Duodenal mucosa (tissue), 2 donors: ENCODE results near the gene ZNF587B.
A peak's percentile ranks its signal among the peaks of the same experiment; 100 is the strongest.
"Not testable (repeated sequence)": the region's sequence is repeated elsewhere in the genome, so short reads cannot be mapped to it uniquely, and the experiment has no call there.

ENCODE experiments used
- H3K27ac ChIP-seq: one replicate; pipeline ENCODE4 v1.7.0; 2013; ENCODE audit warnings: low read depth, low read length
- H3K27me3 ChIP-seq, 2 donors: one replicate each; pipeline ENCODE4 v1.7.0; 2013; ENCODE audit warnings: low read length in 2 of 2, control low read depth in 1 of 2; ENCODE audit not compliant: insufficient read depth in 2 of 2, control insufficient read depth in 1 of 2
- H3K36me3 ChIP-seq, 2 donors: one replicate each; pipeline ENCODE4 v1.7.0; 2013; ENCODE audit warnings: low read length in 2 of 2, control low read depth in 1 of 2; ENCODE audit not compliant: insufficient read depth in 2 of 2, control insufficient read depth in 1 of 2
- H3K4me1 ChIP-seq, 2 donors: one replicate each; pipeline ENCODE4 v1.7.0; 2013; ENCODE audit warnings: low read length in 2 of 2, control low read depth in 1 of 2; ENCODE audit not compliant: insufficient read depth in 2 of 2, control insufficient read depth in 1 of 2
- H3K4me3 ChIP-seq, 2 donors: one replicate each; pipeline ENCODE4 v1.7.0; 2013; ENCODE audit warnings: low read length in 2 of 2, low read depth in 1 of 2
- H3K9ac ChIP-seq, 2 donors: one replicate each; pipeline ENCODE4 v1.7.0; 2013; ENCODE audit warnings: low read length in 2 of 2, low read depth in 1 of 2
- H3K9me3 ChIP-seq, 2 donors: one replicate each; pipeline ENCODE4 v1.7.0; 2013; ENCODE audit warnings: low read length in 2 of 2, control low read depth in 1 of 2; ENCODE audit not compliant: control insufficient read depth in 1 of 2

The ZNF587B gene

DNA sequence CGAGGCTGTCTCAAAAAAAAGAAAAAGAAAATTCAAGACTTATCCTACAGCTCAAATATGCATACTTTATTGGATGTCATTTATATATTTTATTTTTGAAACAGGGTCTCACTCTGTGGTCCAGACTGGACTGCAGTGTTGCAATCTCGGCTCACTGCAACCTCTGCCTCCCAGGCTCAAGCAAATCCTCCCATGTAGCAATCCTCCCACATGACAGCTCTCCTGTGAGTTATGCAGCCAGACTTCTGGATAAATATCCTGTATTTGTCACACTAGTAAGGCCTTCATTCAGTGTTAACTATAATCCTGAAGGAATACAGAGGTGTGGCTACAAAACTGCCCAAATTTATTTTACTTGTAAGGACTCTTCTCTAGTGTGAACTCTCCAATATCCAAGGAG is 22.6 kb upstream of the ZNF587B start:
- Histone ChIP-seq H3K27ac (no peak overlapping the region), H3K4me1 (peaks cover 9 to 22% of the 10 kb centered on the region in 2 donors), H3K27me3 (no peaks in the 10 kb centered on the region), H3K4me3 (no peak overlapping the region), H3K9ac (no peak overlapping the region), H3K36me3 (peaks cover 8 to 36% of the 10 kb centered on the region in 2 donors), H3K9me3 (no peaks in the 10 kb centered on the region)

DNA sequence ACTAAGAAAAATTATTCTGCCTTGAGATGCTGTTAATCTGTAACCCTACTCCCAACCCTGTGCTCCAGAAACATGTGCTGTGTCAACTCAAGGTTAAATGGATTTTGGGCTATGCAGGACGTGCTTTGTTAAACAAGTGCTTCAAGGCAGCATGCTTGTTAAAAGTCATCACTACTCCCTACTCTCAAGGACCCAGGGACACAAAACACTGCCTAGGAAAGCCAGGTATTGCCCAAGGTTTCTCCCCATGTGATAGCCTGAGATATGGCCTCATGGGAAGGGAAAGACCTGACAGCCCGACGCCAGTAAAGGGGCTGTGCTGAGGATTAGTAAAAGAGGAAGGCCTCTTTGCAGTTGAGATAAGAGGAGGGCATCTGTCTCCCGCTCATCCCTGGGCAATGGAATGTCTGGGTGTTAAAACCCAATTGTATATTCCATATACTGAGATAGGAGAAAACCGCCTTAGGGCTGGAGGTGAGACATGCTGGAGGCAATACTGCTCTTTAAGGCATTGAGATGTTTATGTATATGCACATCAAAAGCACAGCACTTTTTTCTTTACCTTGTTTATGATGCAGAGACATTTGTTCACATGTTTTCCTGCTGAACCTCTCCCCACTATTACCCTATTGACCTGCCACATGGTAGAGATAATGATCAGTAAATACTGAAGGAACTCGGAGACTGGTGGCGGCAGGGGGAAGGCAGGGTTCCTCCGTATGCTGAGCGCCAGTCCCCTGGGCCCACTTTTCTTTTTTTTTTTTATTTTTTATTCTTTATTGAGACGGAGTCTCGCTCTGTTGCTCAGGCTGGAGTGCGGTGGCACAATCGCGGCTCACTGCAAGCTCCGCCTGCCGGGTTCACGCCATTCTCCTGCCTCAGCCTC is 19.4 kb upstream of the ZNF587B start:
- H3K27ac ChIP-seq, H3K4me3 ChIP-seq: not testable (repeated sequence)

DNA sequence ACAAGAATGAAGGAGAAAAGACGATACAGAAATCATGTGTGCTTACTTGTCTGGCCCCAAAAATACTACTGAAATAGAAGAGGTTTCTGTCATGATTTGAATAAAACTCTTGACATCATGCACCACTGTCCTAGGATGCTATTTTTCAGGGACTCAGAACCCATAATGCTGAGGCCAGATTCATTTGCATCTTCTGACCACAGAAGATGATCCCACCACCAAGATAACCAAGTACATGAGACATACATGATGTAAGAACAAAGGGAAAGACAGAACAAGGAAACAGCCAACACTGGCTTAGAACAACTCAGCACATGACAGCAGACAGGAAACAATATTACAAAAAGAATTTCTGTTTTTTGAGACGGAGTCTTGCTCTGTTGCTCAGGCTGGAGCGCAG is 17.9 kb upstream of the ZNF587B start:
- Histone ChIP-seq H3K36me3 (peaks cover 8 to 41% of the 10 kb centered on the region in 2 donors), H3K27ac (no peak overlapping the region), H3K4me3 (peak overlapping the region in 1 of 2 donors; percentile 100), H3K9me3 (no peaks in the 10 kb centered on the region), H3K9ac (peak overlapping the region in 1 of 2 donors; percentile 9), H3K27me3 (no peaks in the 10 kb centered on the region), H3K4me1 (peaks cover 10 to 46% of the 10 kb centered on the region in 2 donors)

More for the DNA sequence above, 19.4 kb upstream of the ZNF587B start:
- H3K36me3 ChIP-seq: peaks cover 8 to 41% of the 10 kb centered on the region in 2 donors
- not testable (repeated sequence) for H3K27me3 ChIP-seq, H3K9ac ChIP-seq, H3K9me3 ChIP-seq
- H3K4me1 ChIP-seq: peaks cover 12 to 45% of the 10 kb centered on the region in 2 donors

DNA sequence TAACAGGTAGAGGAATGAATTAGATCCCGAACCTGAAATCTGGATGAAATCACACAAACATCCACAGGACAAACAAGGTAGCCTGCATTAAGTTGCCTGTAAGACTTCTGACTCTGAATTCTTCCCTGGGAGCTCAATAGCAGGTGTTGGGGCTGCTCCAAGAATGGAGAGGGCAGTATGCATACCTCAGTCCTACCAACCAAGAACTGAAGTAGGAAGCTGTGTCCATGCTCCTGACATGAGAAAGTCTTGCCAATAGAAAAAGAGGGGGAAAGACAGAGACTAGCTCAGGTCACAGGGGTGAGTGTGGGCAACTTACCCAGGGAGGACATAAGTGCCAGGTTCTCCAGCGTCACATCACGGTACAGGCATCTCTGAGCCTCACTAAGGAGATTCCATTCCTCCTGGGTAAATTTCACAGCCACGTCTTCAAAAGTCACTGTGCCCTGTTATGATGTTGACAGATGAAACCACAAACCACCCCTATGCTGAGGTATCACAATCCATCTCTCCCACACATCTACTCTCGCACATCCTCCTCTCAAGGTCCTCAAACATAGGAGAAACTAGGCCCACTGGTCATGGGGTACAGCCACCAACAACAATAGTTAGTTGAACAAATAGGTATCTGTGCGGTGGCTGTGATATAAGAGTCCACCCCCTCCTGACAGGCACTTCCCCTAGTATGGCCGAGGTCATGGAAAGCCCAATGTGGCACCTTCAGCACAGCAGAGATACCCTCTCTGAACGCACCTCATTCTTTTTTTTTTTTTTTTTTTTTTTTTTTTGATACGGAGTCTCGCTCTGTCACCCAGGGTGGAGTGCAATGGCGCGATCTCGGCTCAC is 16.9 kb upstream of the ZNF587B start:
- not testable (repeated sequence) for H3K27ac ChIP-seq, H3K27me3 ChIP-seq, H3K9me3 ChIP-seq
- Histone ChIP-seq H3K9ac (peak overlapping the region; percentile 9 to 87), H3K4me3 (peak overlapping the region; percentile 8 to 100), H3K36me3 (peaks cover 8 to 33% of the 10 kb centered on the region in 2 donors), H3K4me1 (peaks cover 10 to 46% of the 10 kb centered on the region in 2 donors)

DNA sequence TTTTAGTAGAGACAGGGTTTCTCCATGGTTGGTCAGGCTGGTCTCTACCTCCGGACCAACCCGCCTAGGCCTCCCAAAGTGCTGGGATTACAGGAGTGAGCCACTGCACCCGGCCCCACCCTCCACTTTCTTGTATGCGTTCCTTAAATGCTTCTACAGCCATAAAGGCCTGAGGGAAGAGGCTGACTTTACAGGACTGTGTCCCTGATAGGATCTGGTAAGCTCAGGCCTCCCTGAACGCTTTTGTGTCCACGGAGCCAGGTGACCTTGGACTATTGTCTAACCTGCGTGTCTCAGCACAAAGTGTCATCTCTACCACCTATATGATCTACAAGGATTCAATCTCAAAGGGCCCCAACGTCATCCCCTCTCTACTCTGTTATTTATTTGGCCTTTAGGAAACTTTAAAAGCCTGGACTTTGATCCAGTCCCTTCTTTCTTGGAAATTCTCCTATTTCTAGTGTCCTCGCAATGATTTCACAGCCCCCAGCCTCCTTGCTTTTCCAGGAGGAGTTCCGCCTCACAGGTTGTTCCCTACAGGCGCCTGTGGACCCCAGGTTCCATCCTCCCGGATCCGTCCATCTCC is 16.1 kb upstream of the ZNF587B start:
- peak overlapping the region; percentile 69 for H3K27ac ChIP-seq
- H3K4me1 ChIP-seq: peaks cover 10 to 49% of the 10 kb centered on the region in 2 donors
- H3K4me3 ChIP-seq: peak overlapping the region; percentile 91 to 100
- no peaks in the 10 kb centered on the region for H3K9me3 ChIP-seq
- H3K9ac ChIP-seq: peak overlapping the region; percentile 87 to 99
- no peaks in the 10 kb centered on the region for H3K27me3 ChIP-seq
- H3K36me3 ChIP-seq: peaks cover 8 to 28% of the 10 kb centered on the region in 2 donors

DNA sequence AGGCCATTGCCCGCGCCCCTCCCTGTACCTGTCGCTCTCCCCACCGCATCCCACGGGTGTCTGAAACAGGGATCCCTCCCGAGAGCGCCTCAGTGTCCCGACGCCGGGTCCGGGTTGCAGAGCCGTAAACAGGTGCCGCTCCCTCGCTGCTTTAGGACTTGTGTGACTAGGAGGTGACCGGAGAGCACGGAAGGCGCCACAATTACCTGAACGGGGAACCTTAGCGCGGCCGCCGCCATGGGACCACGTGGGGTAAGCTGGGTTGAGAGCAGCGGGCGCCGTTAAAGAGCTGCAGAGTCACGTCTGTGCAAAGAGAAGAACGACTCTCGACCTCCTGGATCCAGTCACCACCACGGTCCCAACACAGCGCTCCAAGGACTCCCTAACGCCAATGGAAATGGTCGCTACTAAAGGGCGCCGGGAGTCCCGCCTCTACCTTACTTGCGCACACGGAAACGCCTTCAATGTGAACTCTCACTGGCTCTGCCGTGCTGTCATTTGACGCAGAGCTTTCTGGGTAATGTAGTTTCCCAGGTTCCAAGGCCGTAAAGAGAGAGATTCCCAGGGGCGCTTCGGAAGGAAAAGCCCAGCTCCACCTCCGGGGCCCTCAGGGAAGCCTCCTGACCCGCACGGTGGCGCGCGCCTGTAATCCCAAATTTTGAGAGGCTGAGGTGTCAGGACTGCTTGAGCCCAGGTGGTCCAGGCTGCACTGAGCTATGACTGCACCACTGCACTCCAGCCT is 15.4 kb upstream of the ZNF587B start, which contains the start of gene ZNF552:
ZNF552 (minus strand) TSS at position 409 of the 742 bp plus-strand sequence; CDS start at position 239, 170 bp downstream.
- Histone ChIP-seq H3K4me3 (peak within 1 kb of the TSS; percentile 91 to 100), H3K27ac (peak within 1 kb of the TSS; percentile 69), H3K36me3 (peaks cover 2 to 21% of the 10 kb centered on the region in 2 donors), H3K9ac (peak within 1 kb of the TSS; percentile 87 to 99), H3K9me3 (no peaks in the 10 kb centered on the region), H3K4me1 (peaks cover 10 to 49% of the 10 kb centered on the region in 2 donors), H3K27me3 (no peaks in the 10 kb centered on the region)

DNA sequence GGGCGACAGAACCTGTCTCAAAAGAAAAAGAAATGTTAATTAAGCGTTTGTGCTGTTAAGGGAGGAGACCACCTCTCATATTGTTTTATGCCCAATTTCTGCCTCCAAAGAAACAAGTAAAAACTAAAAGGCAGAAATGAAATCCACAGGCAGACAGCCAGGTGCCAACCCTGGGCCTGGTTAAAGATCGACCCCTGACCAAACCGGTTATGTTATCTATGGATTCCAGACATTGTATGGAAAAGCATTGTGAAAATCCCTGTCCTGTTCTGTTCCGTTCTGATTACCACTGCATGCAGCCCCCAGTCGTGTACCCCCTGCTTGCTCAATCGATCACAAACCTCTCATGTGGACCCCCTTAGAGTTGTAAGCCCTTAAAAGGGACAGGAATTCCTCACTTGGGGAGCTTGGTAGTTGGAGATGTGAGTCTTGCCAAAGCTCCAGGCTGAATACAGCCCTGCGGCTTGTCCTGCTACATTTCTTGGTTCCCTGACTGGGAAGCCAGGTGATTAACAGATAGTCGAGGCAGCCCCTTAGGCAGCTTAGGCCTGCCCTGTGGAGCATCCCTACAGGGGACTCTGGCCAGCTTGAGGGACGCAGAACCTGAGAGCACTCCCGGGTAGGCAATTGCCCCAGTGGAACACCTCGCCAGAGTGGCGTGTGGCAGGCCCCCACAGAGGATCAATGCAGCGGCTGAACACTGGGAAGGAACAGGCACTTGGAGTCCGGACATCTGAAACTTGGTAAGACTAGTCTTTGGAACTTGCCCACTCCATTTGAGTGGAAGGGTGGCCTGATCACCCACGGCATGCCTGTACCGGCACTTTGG is 14.6 kb upstream of the ZNF587B start:
- Histone ChIP-seq H3K9ac (peak overlapping the region; percentile 87 to 99), H3K4me1 (peaks cover 8 to 50% of the 10 kb centered on the region in 2 donors), H3K27me3 (no peaks in the 10 kb centered on the region), H3K27ac (no peak overlapping the region), H3K4me3 (peak overlapping the region; percentile 91 to 100), H3K36me3 (peaks cover 0 to 13% of the 10 kb centered on the region in 2 donors), H3K9me3 (no peaks in the 10 kb centered on the region)

DNA sequence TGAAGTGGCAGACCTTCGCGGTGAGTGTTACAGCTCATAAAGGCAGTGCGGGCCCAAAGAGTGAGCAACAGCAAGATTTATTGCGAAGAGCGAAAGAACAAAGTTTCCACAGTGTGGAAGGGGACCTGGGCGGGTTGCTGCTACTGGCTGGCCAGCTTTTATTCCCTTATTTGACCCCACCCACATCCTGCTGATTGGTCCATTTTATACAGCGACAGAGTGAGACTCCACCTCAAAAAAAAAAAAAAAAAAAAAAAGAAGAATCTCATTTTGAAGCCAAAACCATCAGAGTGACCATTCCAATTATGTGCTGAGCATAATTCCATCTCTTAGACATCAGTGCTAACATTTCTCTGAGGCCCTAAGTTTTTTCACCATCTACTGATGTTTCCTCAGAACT is 13.4 kb upstream of the ZNF587B start:
- H3K36me3 ChIP-seq: peaks cover 0 to 11% of the 10 kb centered on the region in 2 donors
- no peaks in the 10 kb centered on the region for H3K27me3 ChIP-seq
- peaks cover 4 to 55% of the 10 kb centered on the region in 2 donors for H3K4me1 ChIP-seq
- H3K9me3 ChIP-seq: no peaks in the 10 kb centered on the region
- H3K4me3 ChIP-seq: no peak overlapping the region
- no peak overlapping the region for H3K27ac ChIP-seq
- H3K9ac ChIP-seq: no peak overlapping the region

DNA sequence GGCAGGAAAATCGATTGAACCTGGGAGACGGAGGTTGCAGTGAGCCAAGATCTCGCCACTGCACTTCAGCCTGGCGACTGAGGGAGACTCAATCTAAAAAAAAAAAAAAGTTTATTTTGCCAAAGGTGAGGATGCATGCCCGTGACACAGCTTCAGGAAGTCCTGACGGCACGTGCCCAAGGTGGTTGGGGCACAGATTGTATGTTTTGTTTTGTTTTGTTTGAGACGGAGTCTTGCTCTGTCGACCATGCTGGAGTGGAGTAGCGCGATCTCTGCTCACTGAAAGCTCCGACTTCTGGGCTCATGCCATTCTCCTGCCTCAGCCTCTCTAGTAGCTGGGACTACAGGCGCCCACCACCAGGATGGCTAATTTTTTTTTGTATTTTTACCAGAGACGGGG is 12.1 kb upstream of the ZNF587B start:
- H3K27me3 ChIP-seq: no peaks in the 10 kb centered on the region
- H3K9me3 ChIP-seq: no peaks in the 10 kb centered on the region
- peaks cover 4 to 52% of the 10 kb centered on the region in 2 donors for H3K4me1 ChIP-seq
- H3K36me3 ChIP-seq: peaks cover 0 to 8% of the 10 kb centered on the region in 2 donors
- H3K27ac ChIP-seq: no peak overlapping the region
- H3K4me3 ChIP-seq: no peak overlapping the region
- H3K9ac ChIP-seq: no peak overlapping the region
